Astrocyte of the cerebellum (primary cell): ENCODE measurements around the gene CARD8.
A peak's percentile ranks its signal among the peaks of the same experiment; 100 is the strongest.

Source experiments
- DNase-seq: peaks from one replicate; pipeline ENCODE4 v3.0.0-alpha.2; 2011; ENCODE audit warnings: low read depth
- H3K4me3 ChIP-seq: 2 replicates; pipeline ENCODE4 v1.5.1; 2011; ENCODE audit warnings: mild to moderate bottlenecking, low read depth, low read length, moderate library complexity
- CTCF ChIP-seq: IDR thresholded peaks from 2 replicates; pipeline ENCODE4 v1.5.1; 2012; ENCODE audit warnings: low read length, low read depth, moderate library complexity, mild to moderate bottlenecking; ENCODE audit errors: missing control alignments
- in situ Hi-C: cut with HindIII; loops from 2 replicates; pipeline ENCODE4 v1.10.0; 2017; ENCODE audit warnings: low sequenced_read_pairs

CARD8 gene

GRCh38 chr19:48258350-48258749 lies 2.6 kb upstream of the CARD8 start:
- in situ Hi-C loops: no loop called here
- no peak for DNase-seq
- H3K4me3 ChIP-seq: no peak overlapping the region
- TF ChIP-seq CTCF: no peak

- no peak for DNase-seq
- peak overlapping the region; percentile 90 for H3K4me3 ChIP-seq
- in situ Hi-C loops: no loop called here
- TF ChIP-seq CTCF: no peak
These were observed 1.2 kb downstream of the CARD8 start for GRCh38 chr19:48254529-48254970.

GRCh38 chr19:48253999-48254398 lies 1.7 kb downstream of the CARD8 start:
- H3K4me3 ChIP-seq: no peak overlapping the region
- no peak for TF ChIP-seq CTCF
- no peak for DNase-seq
- in situ Hi-C loops: no loop called here

- TF ChIP-seq CTCF: no peak
- in situ Hi-C loops: no loop called here
- no peak for DNase-seq
- H3K4me3 ChIP-seq: no peak overlapping the region
These were observed 3.1 kb downstream of the CARD8 start for GRCh38 chr19:48252609-48253008.

GRCh38 chr19:48250290-48251025 lies 5.3 kb downstream of the CARD8 start:
- in situ Hi-C loops: no loop called here
- no peak for DNase-seq
- no peak overlapping the region for H3K4me3 ChIP-seq
- TF ChIP-seq CTCF: no peak

GRCh38 chr19:48249502-48250014 lies 6.2 kb downstream of the CARD8 start:
- H3K4me3 ChIP-seq: no peak overlapping the region
- in situ Hi-C loops: no loop called here

More at GRCh38 chr19:48249502-48250014, 6.2 kb downstream of the CARD8 start:
- TF ChIP-seq CTCF: no peak
- DNase-seq: no peak
